ENCODE measurements around the gene RAC3.

RAC3 gene

GRCh38 chr17:82065638-82066303, 34.3 kb downstream of the RAC3 start, which contains the start of gene DUS1L:
DUS1L (minus strand) TSS chr17:82065804; CDS start chr17:82065059, 745 bp downstream.
- peak within 1 kb of the TSS; percentile 96 for H2AFZ ChIP-seq (ENCODE audit: low read length)
- H4K91ac ChIP-seq (ENCODE audit: low read depth, low read length, poor library complexity), result no peak within 1 kb of the TSS
- H2BK120ac ChIP-seq (ENCODE audit: low read depth, low read length), result peak within 1 kb of the TSS; percentile 81
- H3K18ac ChIP-seq (ENCODE audit: low read length), result peak within 1 kb of the TSS; percentile 94
- peak within 1 kb of the TSS; percentile 90 for H3K9ac ChIP-seq (ENCODE audit: low read depth, low read length, poor library complexity)
- H3K36me3 ChIP-seq (replicated peaks in 1 of 2; ENCODE audit: control insufficient read depth in 2 of 2, insufficient read depth in 2 of 2, low read length in 2 of 2), result peaks cover 26 to 32% of the 10 kb centered on the region in 2 donors
- peak within 1 kb of the TSS; percentile 76 for H3K4ac ChIP-seq (ENCODE audit: low read length)
- peak within 1 kb of the TSS; percentile 80 for H3K23ac ChIP-seq (ENCODE audit: low read depth, low read length, poor library complexity)
- peak within 1 kb of the TSS; percentile 97 for H3K4me2 ChIP-seq (ENCODE audit: insufficient read depth, low read length, poor library complexity, severe bottlenecking)
- peaks cover 10% of the 10 kb centered on the region for H3K79me1 ChIP-seq (ENCODE audit: low read depth, low read length)
- peak within 1 kb of the TSS; percentile 64 to 98 for H3K4me3 ChIP-seq (ENCODE audit: low read length in 2 of 2)
- H3K4me1 ChIP-seq (ENCODE audit: control insufficient read depth in 2 of 2, insufficient read depth in 1 of 2, low read depth in 1 of 2, low read length in 2 of 2), result peaks cover 7 to 8% of the 10 kb centered on the region in 2 donors
- peak within 1 kb of the TSS; percentile 92 for H4K8ac ChIP-seq (ENCODE audit: low read depth, low read length)
- DNase-seq (ENCODE audit: low spot score), result peak; percentile 56
- peak within 1 kb of the TSS; percentile 38 for H3K14ac ChIP-seq (ENCODE audit: low read length)
- no peaks in the 10 kb centered on the region for H3K27me3 ChIP-seq (ENCODE audit: control insufficient read depth in 3 of 3, insufficient read depth in 3 of 3, low read depth in 1 of 3, low read length in 3 of 3)
- H2BK5ac ChIP-seq (ENCODE audit: low read length), result no peak within 1 kb of the TSS
- no CpG with 5 or more reads among the region's 88 CpGs for WGBS, 2 donors (ENCODE audit: extremely low coverage in 2 of 2, insufficient read length in 2 of 2, insufficient replicate concordance in 1 of 2)
- H3K27ac ChIP-seq (replicated peaks; ENCODE audit: low read length), result no peak within 1 kb of the TSS
- peak within 1 kb of the TSS; percentile 97 for H2AK5ac ChIP-seq (ENCODE audit: low read depth, low read length)
- peak within 1 kb of the TSS; percentile 89 for H2BK15ac ChIP-seq (ENCODE audit: low read length)
- peak within 1 kb of the TSS; percentile 10 for H2BK12ac ChIP-seq (ENCODE audit: low read length)
- no peaks in the 10 kb centered on the region for H3K9me3 ChIP-seq (replicated peaks in 1 of 2; ENCODE audit: control insufficient read depth in 2 of 2, insufficient read depth in 1 of 2, low read depth in 1 of 2, low read length in 2 of 2)

DNA sequence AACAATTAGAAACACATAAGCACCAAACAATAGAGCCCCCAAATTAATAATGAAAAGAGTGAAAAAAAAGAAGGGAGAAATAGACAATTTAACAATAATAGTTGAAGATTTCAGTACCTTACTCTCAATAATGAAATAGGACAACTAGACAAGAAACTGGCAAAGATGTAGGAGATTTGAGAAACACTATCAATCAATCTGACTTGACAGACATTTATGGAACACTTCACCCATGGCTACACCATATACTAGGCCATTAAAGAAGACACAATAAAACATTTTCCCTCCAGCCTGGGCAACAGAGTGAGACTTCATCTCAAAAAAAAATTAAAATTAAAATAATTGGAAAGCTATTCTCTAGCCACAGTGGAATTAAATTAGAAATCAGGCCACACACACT, 39.1 kb downstream of the RAC3 start:
- no peak overlapping the region for H3K9ac ChIP-seq (ENCODE audit: low read depth, low read length, poor library complexity)

DNA sequence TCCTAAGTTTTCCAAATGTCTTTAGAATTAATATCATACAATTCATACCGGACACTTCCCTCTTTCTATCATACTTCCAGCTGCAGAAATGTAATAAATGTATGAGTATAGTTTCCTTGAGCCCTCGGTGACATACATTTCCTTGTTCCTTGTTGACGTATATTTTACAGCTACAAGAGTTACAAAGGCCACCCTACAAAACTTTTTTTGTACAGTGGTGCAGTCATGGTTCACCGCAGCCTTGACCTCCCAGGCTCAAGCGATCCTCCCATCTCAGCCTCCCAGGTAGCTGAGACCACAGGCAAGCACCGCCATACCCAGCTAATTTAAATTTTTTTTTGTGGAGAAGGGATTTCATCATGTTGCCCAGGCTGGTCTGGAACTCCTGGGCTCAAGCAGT, 41.3 kb downstream of the RAC3 start:
- Histone ChIP-seq H4K8ac (ENCODE audit: low read depth, low read length) (no peak overlapping the region), H2AK5ac (ENCODE audit: low read depth, low read length) (no peak overlapping the region), H2BK120ac (ENCODE audit: low read depth, low read length) (no peak overlapping the region), H2BK12ac (ENCODE audit: low read length) (no peak overlapping the region), H4K91ac (ENCODE audit: low read depth, low read length, poor library complexity) (no peak overlapping the region), H3K36me3 (replicated peaks in 1 of 2; ENCODE audit: control insufficient read depth in 2 of 2, insufficient read depth in 2 of 2, low read length in 2 of 2) (peaks cover 2 to 3% of the 10 kb centered on the region in 2 donors), H3K27me3 (ENCODE audit: control insufficient read depth in 3 of 3, insufficient read depth in 3 of 3, low read depth in 1 of 3, low read length in 3 of 3) (no peaks in the 10 kb centered on the region), H3K9ac (ENCODE audit: low read depth, low read length, poor library complexity) (no peak overlapping the region), H2AFZ (ENCODE audit: low read length) (no peak overlapping the region), H3K4ac (ENCODE audit: low read length) (no peak overlapping the region), H3K4me3 (ENCODE audit: low read length in 2 of 2) (no peak overlapping the region), H3K14ac (ENCODE audit: low read length) (no peak overlapping the region), H3K4me2 (ENCODE audit: insufficient read depth, low read length, poor library complexity, severe bottlenecking) (no peak overlapping the region), H3K18ac (ENCODE audit: low read length) (no peak overlapping the region), H3K9me3 (replicated peaks in 1 of 2; ENCODE audit: control insufficient read depth in 2 of 2, insufficient read depth in 1 of 2, low read depth in 1 of 2, low read length in 2 of 2) (no peaks in the 10 kb centered on the region), H2BK15ac (ENCODE audit: low read length) (no peak overlapping the region), H3K27ac (replicated peaks; ENCODE audit: low read length) (no peak overlapping the region), H2BK5ac (ENCODE audit: low read length) (no peak overlapping the region), H3K23ac (ENCODE audit: low read depth, low read length, poor library complexity) (no peak overlapping the region), H3K79me1 (ENCODE audit: low read depth, low read length) (no peaks in the 10 kb centered on the region), H3K4me1 (ENCODE audit: control insufficient read depth in 2 of 2, insufficient read depth in 1 of 2, low read depth in 1 of 2, low read length in 2 of 2) (peaks cover 0 to 3% of the 10 kb centered on the region in 2 donors)
- no CpG with 5 or more reads among the region's 6 CpGs for WGBS, 2 donors (ENCODE audit: extremely low coverage in 2 of 2, insufficient read length in 2 of 2, insufficient replicate concordance in 1 of 2)
- no peak for DNase-seq (ENCODE audit: low spot score)

More for the DNA sequence above, 39.1 kb downstream of the RAC3 start:
- Histone ChIP-seq H3K27ac (replicated peaks; ENCODE audit: low read length) (no peak overlapping the region), H2AK5ac (ENCODE audit: low read depth, low read length) (no peak overlapping the region), H2AFZ (ENCODE audit: low read length) (no peak overlapping the region), H3K4ac (ENCODE audit: low read length) (no peak overlapping the region), H3K18ac (ENCODE audit: low read length) (no peak overlapping the region), H3K36me3 (replicated peaks in 1 of 2; ENCODE audit: control insufficient read depth in 2 of 2, insufficient read depth in 2 of 2, low read length in 2 of 2) (no peaks in the 10 kb centered on the region), H2BK15ac (ENCODE audit: low read length) (no peak overlapping the region), H3K4me3 (ENCODE audit: low read length in 2 of 2) (no peak overlapping the region), H2BK120ac (ENCODE audit: low read depth, low read length) (no peak overlapping the region), H3K4me1 (ENCODE audit: control insufficient read depth in 2 of 2, insufficient read depth in 1 of 2, low read depth in 1 of 2, low read length in 2 of 2) (peaks cover 0 to 3% of the 10 kb centered on the region in 2 donors), H3K23ac (ENCODE audit: low read depth, low read length, poor library complexity) (no peak overlapping the region), H4K8ac (ENCODE audit: low read depth, low read length) (no peak overlapping the region), H3K79me1 (ENCODE audit: low read depth, low read length) (no peaks in the 10 kb centered on the region), H3K14ac (ENCODE audit: low read length) (no peak overlapping the region), H2BK5ac (ENCODE audit: low read length) (no peak overlapping the region), H3K9me3 (replicated peaks in 1 of 2; ENCODE audit: control insufficient read depth in 2 of 2, insufficient read depth in 1 of 2, low read depth in 1 of 2, low read length in 2 of 2) (no peaks in the 10 kb centered on the region), H2BK12ac (ENCODE audit: low read length) (no peak overlapping the region), H3K4me2 (ENCODE audit: insufficient read depth, low read length, poor library complexity, severe bottlenecking) (no peak overlapping the region), H3K27me3 (ENCODE audit: control insufficient read depth in 3 of 3, insufficient read depth in 3 of 3, low read depth in 1 of 3, low read length in 3 of 3) (no peaks in the 10 kb centered on the region), H4K91ac (ENCODE audit: low read depth, low read length, poor library complexity) (no peak overlapping the region)
- no peak for DNase-seq (ENCODE audit: low spot score)

DNA sequence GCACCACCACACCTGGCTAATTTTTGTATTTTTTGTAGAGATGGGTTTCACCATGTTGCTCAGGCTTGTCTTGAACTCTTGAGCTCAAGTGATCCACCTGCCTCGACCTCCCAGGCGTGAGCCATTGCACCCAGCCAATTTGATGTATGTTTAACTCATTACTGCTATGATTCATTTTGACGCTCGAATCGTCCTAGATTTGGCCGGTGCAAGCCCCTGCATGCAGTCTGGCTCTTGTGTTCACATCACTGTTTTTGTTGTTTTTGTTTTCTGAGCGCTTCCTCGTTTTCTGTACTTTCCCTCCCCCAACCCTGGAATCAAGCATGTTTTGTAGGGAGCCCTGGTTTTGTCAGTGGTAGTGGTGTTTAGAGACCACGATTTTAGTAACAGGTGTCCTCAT, 42.0 kb downstream of the RAC3 start:
- Histone ChIP-seq H3K4me2 (ENCODE audit: insufficient read depth, low read length, poor library complexity, severe bottlenecking) (no peak overlapping the region), H2AK5ac (ENCODE audit: low read depth, low read length) (no peak overlapping the region), H2BK12ac (ENCODE audit: low read length) (no peak overlapping the region), H3K27me3 (ENCODE audit: control insufficient read depth in 3 of 3, insufficient read depth in 3 of 3, low read depth in 1 of 3, low read length in 3 of 3) (no peaks in the 10 kb centered on the region), H4K91ac (ENCODE audit: low read depth, low read length, poor library complexity) (no peak overlapping the region), H3K18ac (ENCODE audit: low read length) (no peak overlapping the region), H3K79me1 (ENCODE audit: low read depth, low read length) (peaks cover under 1% of the 10 kb centered on the region), H3K4me1 (ENCODE audit: control insufficient read depth in 2 of 2, insufficient read depth in 1 of 2, low read depth in 1 of 2, low read length in 2 of 2) (peaks cover 0 to 3% of the 10 kb centered on the region in 2 donors), H3K36me3 (replicated peaks in 1 of 2; ENCODE audit: control insufficient read depth in 2 of 2, insufficient read depth in 2 of 2, low read length in 2 of 2) (peaks cover 5 to 9% of the 10 kb centered on the region in 2 donors), H3K14ac (ENCODE audit: low read length) (no peak overlapping the region), H3K4ac (ENCODE audit: low read length) (no peak overlapping the region), H2BK15ac (ENCODE audit: low read length) (no peak overlapping the region), H4K8ac (ENCODE audit: low read depth, low read length) (no peak overlapping the region), H2BK5ac (ENCODE audit: low read length) (no peak overlapping the region), H3K9me3 (replicated peaks in 1 of 2; ENCODE audit: control insufficient read depth in 2 of 2, insufficient read depth in 1 of 2, low read depth in 1 of 2, low read length in 2 of 2) (no peaks in the 10 kb centered on the region), H3K4me3 (ENCODE audit: low read length in 2 of 2) (no peak overlapping the region), H2BK120ac (ENCODE audit: low read depth, low read length) (no peak overlapping the region), H3K27ac (replicated peaks; ENCODE audit: low read length) (no peak overlapping the region), H3K23ac (ENCODE audit: low read depth, low read length, poor library complexity) (no peak overlapping the region), H3K9ac (ENCODE audit: low read depth, low read length, poor library complexity) (no peak overlapping the region), H2AFZ (ENCODE audit: low read length) (no peak overlapping the region)
- no CpG with 5 or more reads among the region's 9 CpGs for WGBS, 2 donors (ENCODE audit: extremely low coverage in 2 of 2, insufficient read length in 2 of 2, insufficient replicate concordance in 1 of 2)
- DNase-seq (ENCODE audit: low spot score), result no peak
